Gastrocnemius medialis (tissue), 4 donors: ENCODE results near the gene PMEPA1.

Experiments
- CTCF ChIP-seq, 5 experiments: fragments of 450-650 bp in 3 of 5; fragments of 200-600 bp in 2 of 5; sonication (generic) in 2 of 5; IDR thresholded peaks in 4 of 5; conservative IDR thresholded peaks in 1 of 5; 1 replicate in 4 of 5; 2 replicates in 1 of 5; pipeline ENCODE4 v1.5.1; 2016 to 2019; ENCODE audit warnings: antibody characterized with exemption in 5 of 5, mild to moderate bottlenecking in 3 of 5, moderate library complexity in 3 of 5
- POLR2A ChIP-seq, 2 donors: fragments of 450-650 bp; IDR thresholded peaks; one replicate each; pipeline ENCODE4 v1.6.1; 2017; ENCODE audit warnings: antibody characterized with exemption in 2 of 2, mild to moderate bottlenecking in 2 of 2, moderate library complexity in 2 of 2

GRCh38 chr20:57748601-57749130 is 38.9 kb upstream of the PMEPA1 start:
- TF ChIP-seq CTCF (IDR thresholded peaks at IDR 0.05 in 4 of 5, conservative IDR thresholded peaks at IDR 0.05 in 1 of 5) = peak in 1 of 5 experiments; percentile 11
- no peak for TF ChIP-seq POLR2A (IDR thresholded peaks at IDR 0.05)
